Natural killer cell (primary cell): ENCODE measurements around the gene YAP1. TPM values are rescaled to one million over a fixed set of nuclear protein-coding genes. Genes with fewer than 3 reads are reported as not detected.
A peak's percentile ranks its signal among the peaks of the same experiment; 100 is the strongest.

Experiments used
- ATAC-seq, 3 donors: fragments of 150-1000 bp in 2 of 3; fragments of 200-7000 bp in 1 of 3; cut with Tn5 transposase; 1 replicate in 1 of 3; 2 replicates in 2 of 3; pipeline ENCODE4 v1.10.0; 2021; ENCODE audit warnings: mild to moderate bottlenecking in 2 of 3, moderate library complexity in 2 of 3
- DNase-seq, 2 donors: peaks; one replicate each; pipeline versions ENCODE4 v3.0.0 to v3.0.0-alpha.2; 2013 to 2021; ENCODE audit warnings: mixed read lengths in 1 of 2
- H3K27ac ChIP-seq: one replicate; pipeline ENCODE4 v1.5.1; 2013; ENCODE audit warnings: mild to moderate bottlenecking, low read length
- H3K27me3 ChIP-seq: one replicate; pipeline ENCODE4 v1.6.1; 2013; ENCODE audit warnings: low read length; ENCODE audit not compliant: control insufficient read depth, insufficient read depth
- H3K36me3 ChIP-seq: one replicate; pipeline ENCODE4 v1.6.1; 2013; ENCODE audit warnings: low read length; ENCODE audit not compliant: control insufficient read depth, insufficient read depth
- H3K4me1 ChIP-seq: one replicate; pipeline ENCODE4 v1.6.1; 2013; ENCODE audit warnings: low read length; ENCODE audit not compliant: control insufficient read depth, insufficient read depth
- H3K4me3 ChIP-seq: one replicate; pipeline ENCODE4 v1.5.1; 2013; ENCODE audit warnings: low read length
- H3K9me3 ChIP-seq: one replicate; pipeline ENCODE4 v1.6.1; 2013; ENCODE audit warnings: low read length; ENCODE audit not compliant: control insufficient read depth, insufficient read depth
- H3K27ac Mint-ChIP-seq, 2 donors: one replicate each; pipeline ENCODE4 v1.8.0; 2022; ENCODE audit warnings: mild to moderate bottlenecking in 2 of 2, mixed read lengths in 2 of 2, moderate library complexity in 1 of 2
- H3K27me3 Mint-ChIP-seq, 2 donors: one replicate each; pipeline ENCODE4 v1.8.0; 2022; ENCODE audit warnings: low read depth in 2 of 2, mixed read lengths in 2 of 2
- H3K36me3 Mint-ChIP-seq: one replicate; pipeline ENCODE4 v1.8.0; 2022; ENCODE audit warnings: mixed read lengths
- H3K4me1 Mint-ChIP-seq, 2 donors: one replicate each; pipeline ENCODE4 v1.8.0; 2022; ENCODE audit warnings: mixed read lengths in 2 of 2
- H3K4me3 Mint-ChIP-seq: one replicate; pipeline ENCODE4 v1.8.0; 2022; ENCODE audit warnings: mild to moderate bottlenecking, moderate library complexity, mixed read lengths
- H3K9me3 Mint-ChIP-seq, 2 donors: one replicate each; pipeline ENCODE4 v1.8.0; 2022; ENCODE audit warnings: mixed read lengths in 2 of 2
- WGBS: methylation state at CpG from one replicate; pipeline ENCODE4 v1.1.7; 2013; ENCODE audit warnings: missing lambda C conversion rate; ENCODE audit not compliant: insufficient coverage; 5-methylcytosine and 5-hydroxymethylcytosine counted together
- intact Hi-C: fragments of 100-400 bp; cut with micrococcal nuclease; formaldehyde crosslinking; loops from one replicate; pipeline ENCODE4 v1.14.2; 2022
- total RNA-seq, 4 donors: library from RNA; stranded (reverse); fragments of 120-200 nt in 1 of 4; gene quantifications; one replicate each; pipeline versions ENCODE4 v1.2.3 to v1.2.4, GENCODE V29; 2013 to 2022
- TF ChIP-seq, protein P1 (sequence below): fragments of 200-600 bp; IDR thresholded peaks from one replicate; pipeline ENCODE4 v1.8.0; 2022; ENCODE audit warnings: antibody characterized with exemption

YAP1 gene
- total RNA-seq, 3 donors from 2014 or later (not counting 1 experiment from before 2014, with no cell fraction given), result not detected

DNA sequence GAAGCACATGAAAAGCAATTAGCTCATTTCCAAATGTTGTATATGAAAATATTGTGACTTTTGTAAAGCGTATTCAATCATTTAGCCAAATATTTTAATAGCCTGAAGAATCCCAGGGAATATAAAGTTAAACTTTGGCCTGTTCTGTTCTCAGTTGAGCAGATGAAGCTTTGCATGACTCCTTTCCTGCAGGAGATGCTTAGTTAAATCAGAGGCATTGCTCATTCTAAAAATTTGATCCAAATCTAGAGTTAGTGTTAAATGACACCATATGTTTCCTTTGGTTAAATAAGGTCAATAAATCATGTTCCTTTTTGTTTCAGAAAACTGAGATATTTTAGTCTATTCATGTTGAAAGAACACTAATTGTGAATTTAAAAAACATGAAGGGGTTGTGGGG is 155.9 kb downstream of the YAP1 start:
- Histone ChIP-seq H3K27me3 (peaks cover 14% of the 10 kb centered on the region), H3K27ac (no peak overlapping the region), H3K36me3 (no peaks in the 10 kb centered on the region), H3K9me3 (no peaks in the 10 kb centered on the region), H3K4me1 (peaks cover 11% of the 10 kb centered on the region), H3K4me3 (no peak overlapping the region)
- H3K36me3 Mint-ChIP-seq, result no peaks in the 10 kb centered on the region
- peaks cover 8 to 13% of the 10 kb centered on the region in 2 donors for H3K4me1 Mint-ChIP-seq
- TF ChIP-seq, protein P1, sequence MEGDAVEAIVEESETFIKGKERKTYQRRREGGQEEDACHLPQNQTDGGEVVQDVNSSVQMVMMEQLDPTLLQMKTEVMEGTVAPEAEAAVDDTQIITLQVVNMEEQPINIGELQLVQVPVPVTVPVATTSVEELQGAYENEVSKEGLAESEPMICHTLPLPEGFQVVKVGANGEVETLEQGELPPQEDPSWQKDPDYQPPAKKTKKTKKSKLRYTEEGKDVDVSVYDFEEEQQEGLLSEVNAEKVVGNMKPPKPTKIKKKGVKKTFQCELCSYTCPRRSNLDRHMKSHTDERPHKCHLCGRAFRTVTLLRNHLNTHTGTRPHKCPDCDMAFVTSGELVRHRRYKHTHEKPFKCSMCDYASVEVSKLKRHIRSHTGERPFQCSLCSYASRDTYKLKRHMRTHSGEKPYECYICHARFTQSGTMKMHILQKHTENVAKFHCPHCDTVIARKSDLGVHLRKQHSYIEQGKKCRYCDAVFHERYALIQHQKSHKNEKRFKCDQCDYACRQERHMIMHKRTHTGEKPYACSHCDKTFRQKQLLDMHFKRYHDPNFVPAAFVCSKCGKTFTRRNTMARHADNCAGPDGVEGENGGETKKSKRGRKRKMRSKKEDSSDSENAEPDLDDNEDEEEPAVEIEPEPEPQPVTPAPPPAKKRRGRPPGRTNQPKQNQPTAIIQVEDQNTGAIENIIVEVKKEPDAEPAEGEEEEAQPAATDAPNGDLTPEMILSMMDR, result no peak
- no peak overlapping the region for H3K27ac Mint-ChIP-seq
- 100% methylated on average over 1 of the region's 1 CpG for WGBS
- intact Hi-C loops, result no loop called here
- no peak overlapping the region for H3K4me3 Mint-ChIP-seq
- ATAC-seq (no peak), DNase-seq (no peak)
- H3K9me3 Mint-ChIP-seq, result no peaks in the 10 kb centered on the region
- peaks cover 26 to 41% of the 10 kb centered on the region in 2 donors for H3K27me3 Mint-ChIP-seq

- Histone ChIP-seq H3K36me3 (no peaks in the 10 kb centered on the region), H3K27me3 (peaks cover 14% of the 10 kb centered on the region), H3K27ac (no peak overlapping the region), H3K4me3 (no peak overlapping the region), H3K9me3 (no peaks in the 10 kb centered on the region), H3K4me1 (peaks cover 11% of the 10 kb centered on the region)
- no peak overlapping the region for H3K27ac Mint-ChIP-seq
- peak overlapping the region; percentile 49 for H3K4me3 Mint-ChIP-seq
- H3K36me3 Mint-ChIP-seq, result no peaks in the 10 kb centered on the region
- intact Hi-C loops, result no loop called here
- H3K9me3 Mint-ChIP-seq, result no peaks in the 10 kb centered on the region
- H3K27me3 Mint-ChIP-seq, result peaks cover 38 to 56% of the 10 kb centered on the region in 2 donors
- peaks cover 8 to 13% of the 10 kb centered on the region in 2 donors for H3K4me1 Mint-ChIP-seq
- peak in 1 of 2 donors; percentile 16 for DNase-seq
- WGBS, result 85% methylated on average over 3 of the region's 5 CpGs
- no peak for ATAC-seq
- TF ChIP-seq, protein P1, result no peak
Observed at GRCh38 chr11:102267609-102268008, 157.4 kb downstream of the YAP1 start.

DNA sequence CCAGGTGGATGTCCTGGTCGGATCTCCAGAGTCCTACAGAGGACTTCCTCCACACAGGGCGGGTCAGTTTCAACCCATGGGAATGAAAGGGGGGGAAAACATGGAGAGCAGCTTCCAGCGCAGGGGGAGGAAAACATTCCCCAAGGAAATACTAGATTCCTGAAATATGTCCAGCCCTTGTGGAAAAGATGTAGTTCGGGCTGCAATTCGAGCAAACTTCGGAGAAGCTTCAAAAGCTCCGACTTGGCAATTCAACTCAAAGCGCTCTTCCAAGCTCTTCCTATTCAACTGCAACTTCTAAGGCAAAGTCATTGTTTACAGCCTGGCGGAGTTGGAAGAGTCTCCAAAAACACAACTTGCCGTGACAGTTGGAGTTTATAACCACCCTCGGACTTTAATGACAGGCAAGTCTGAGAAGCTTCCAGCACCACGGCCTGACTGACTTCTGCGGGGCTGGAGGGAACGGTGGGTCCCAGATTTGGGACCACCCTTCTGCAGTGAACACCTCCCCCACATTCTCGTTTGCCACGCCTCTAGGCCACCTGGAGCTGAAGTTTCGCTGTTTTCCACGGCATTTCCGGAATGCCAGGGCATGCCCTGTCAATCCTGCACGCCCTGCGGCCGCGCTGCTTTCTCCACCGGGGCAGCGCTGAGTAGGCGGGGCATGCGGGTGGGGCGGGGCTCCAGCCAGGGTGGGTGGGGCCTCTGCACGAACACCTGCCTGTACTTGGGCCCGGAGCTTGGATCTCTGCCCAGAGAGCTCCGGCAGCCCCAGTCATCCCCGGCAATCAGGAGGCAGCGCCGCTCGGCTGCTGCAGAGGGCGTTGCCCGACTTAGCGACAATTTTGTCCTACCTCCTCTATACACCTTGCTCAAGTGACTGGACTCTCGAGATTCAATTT is 158.1 kb downstream of the YAP1 start:
- Mint-ChIP-seq H3K9me3 (no peaks in the 10 kb centered on the region), H3K4me3 (peak overlapping the region; percentile 82), H3K27ac (no peak overlapping the region), H3K4me1 (peaks cover 8 to 13% of the 10 kb centered on the region in 2 donors), H3K27me3 (peaks cover 41 to 62% of the 10 kb centered on the region in 2 donors), H3K36me3 (no peaks in the 10 kb centered on the region)
- Histone ChIP-seq H3K27ac (no peak overlapping the region), H3K36me3 (no peaks in the 10 kb centered on the region), H3K27me3 (peaks cover 14% of the 10 kb centered on the region), H3K4me3 (no peak overlapping the region), H3K9me3 (no peaks in the 10 kb centered on the region), H3K4me1 (peaks cover 11% of the 10 kb centered on the region)
- DNase-seq, result peak in 1 of 2 donors; percentile 93
- peak; percentile 80 to 90 (median 80) for ATAC-seq
- TF ChIP-seq, protein P1, result no peak
- intact Hi-C loops, result no loop called here
- WGBS, result 28% methylated on average over 37 of the region's 39 CpGs
